ENCODE data around the gene APOBEC2.
"Not testable (repeated sequence)": the region's sequence is repeated elsewhere in the genome, so short reads cannot be mapped to it uniquely, and the experiment has no call there.

DNA sequence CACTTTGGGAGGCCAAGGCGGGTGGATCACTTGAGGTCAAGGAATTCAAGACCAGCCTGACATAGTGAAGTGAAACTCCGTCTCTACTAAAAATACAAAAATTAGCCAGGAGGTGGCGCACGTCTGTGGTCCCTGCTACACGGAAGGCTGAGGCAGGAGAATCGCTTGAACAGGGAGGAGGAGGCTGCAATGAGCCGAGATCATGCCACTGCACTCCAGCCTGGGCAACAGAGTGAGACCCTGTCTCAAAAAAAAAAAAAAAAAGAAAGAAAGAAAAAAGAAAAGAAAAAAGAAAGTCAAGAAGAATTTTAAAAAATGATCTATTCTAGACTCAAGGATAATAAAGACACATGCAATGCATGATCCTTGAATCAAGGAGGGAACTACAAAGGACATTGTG is 46.8 kb upstream of the APOBEC2 start:
- TF ChIP-seq EZH2 (IDR thresholded peaks at IDR 0.05; ENCODE audit: insufficient read depth, poor library complexity, severe bottlenecking); EZH2phosphoT487 (IDR thresholded peaks at IDR 0.05; ENCODE audit: insufficient read depth, low read depth): not testable (repeated sequence)

Data from GM23248 (cell line).